Ramos (cell line): ENCODE results near the gene ST6GALNAC5.
"Not testable (repeated sequence)": the region's sequence is repeated elsewhere in the genome, so short reads cannot be mapped to it uniquely, and the experiment has no call there.

Source experiments
- in situ Hi-C: fragments of 300-500 bp; cut with MboI; formaldehyde crosslinking; loops from one replicate; pipeline ENCODE4 v1.14.3; 2022; ENCODE audit warnings: low sequenced_read_pairs; ENCODE audit not compliant: unreplicated experiment

Gene ST6GALNAC5

DNA sequence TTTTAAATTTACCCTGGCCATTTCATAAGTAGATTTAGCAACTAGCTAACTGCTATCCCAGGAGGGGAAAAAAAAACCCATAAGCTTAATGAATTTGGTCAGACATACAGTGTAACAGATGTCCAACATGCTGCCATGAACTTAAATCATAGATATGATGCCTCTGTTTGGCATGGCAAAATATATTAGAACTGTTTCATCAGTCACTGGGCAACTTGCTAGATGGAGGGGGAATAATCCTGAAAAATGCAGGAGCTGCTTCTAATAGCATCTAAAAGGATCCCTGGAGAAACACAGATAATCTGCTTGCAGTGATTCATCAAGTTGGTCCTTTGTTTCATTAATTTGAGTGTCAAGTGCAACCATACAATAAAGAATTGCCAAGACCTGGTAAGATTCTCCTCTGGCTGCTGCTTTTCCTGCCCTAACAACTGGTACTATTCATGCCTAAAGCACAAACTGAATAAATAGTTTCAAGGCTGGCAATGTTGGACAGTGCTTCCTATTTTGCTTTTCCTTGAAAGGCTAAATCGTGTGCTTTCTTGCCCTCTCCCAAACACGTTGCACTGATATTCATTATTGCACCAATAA is 1.5 kb upstream of the ST6GALNAC5 start:
- in situ Hi-C loops = no loop called here

DNA sequence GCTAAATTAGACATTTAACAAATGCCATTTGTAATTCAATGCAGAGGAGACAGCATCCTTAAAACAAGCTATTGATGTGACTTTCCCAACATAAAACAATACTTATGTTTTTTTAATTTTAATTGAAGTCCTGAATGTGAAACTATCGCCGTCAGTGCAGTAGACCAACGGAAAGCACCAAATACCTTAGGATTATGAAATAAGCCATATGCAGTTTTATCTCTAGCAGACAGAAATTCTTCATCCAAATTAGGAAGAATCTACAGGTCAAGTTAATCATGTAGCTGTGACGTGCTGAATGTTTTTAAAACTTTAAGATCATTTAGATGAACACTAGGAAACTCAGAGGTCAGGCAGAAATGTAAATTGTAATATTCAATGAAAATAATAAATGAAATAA is 714 bp upstream of the ST6GALNAC5 start:
- in situ Hi-C loops = no loop called here

DNA sequence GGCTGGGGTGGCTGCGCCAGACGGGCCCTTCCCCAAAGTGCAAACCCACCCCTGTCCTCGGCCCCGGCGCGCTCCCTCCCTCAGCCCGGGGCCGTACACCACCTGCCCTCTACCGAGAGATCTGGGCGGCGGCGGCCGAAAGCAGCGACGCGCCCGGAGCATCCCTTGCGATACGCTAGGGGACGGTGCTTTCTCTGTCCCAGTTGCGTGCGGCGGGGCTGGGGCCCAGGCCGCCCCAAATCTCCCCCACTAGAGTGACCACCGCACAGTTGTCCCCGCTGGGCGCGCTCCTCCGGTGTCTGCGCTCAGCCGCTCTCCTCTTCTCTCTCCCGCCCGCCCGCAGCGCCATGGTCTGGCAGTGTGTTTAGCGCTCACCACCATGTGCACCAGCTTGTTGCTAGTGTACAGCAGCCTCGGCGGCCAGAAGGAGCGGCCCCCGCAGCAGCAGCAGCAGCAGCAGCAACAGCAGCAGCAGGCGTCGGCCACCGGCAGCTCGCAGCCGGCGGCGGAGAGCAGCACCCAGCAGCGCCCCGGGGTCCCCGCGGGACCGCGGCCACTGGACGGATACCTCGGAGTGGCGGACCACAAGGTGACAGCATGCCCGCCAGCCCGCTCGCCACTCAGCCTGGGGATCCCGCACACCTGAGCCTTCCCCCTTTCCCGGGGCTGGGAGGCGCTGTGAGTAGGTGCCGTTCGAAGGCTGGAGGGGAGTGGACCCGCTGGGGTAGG is 1.0 kb downstream of the ST6GALNAC5 start:
- in situ Hi-C loops = no loop called here

- in situ Hi-C loops = no loop called here
These were observed 1.6 kb downstream of the ST6GALNAC5 start for GRCh38 chr1:76868916-76869315.

DNA sequence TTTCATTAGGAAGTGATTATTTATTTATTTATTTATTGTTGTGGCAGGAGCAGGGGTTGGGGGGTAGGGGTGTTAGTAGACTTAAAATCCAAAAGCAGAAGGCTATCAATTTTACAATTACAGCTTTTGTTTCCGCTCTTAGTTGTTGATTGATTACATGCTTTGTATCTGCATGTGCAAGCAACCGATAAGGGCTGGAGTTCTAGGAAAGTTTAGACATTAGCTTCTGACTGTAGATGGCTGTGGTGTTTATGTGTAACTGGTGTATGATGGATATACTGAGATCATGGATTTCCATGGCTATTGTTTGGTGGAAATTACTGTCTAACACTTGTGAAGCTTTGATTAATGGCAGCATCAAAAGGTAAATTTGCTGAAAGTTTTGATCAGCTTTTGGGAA is 2.8 kb downstream of the ST6GALNAC5 start:
- in situ Hi-C loops = no loop called here

- in situ Hi-C loops = no loop called here
These were observed 4.2 kb downstream of the ST6GALNAC5 start for GRCh38 chr1:76871355-76871974.

GRCh38 chr1:76872944-76873343 is 5.7 kb downstream of the ST6GALNAC5 start:
- in situ Hi-C loops = no loop called here

- in situ Hi-C loops = no loop called here
These were observed 9.5 kb downstream of the ST6GALNAC5 start for GRCh38 chr1:76876655-76877395.

DNA sequence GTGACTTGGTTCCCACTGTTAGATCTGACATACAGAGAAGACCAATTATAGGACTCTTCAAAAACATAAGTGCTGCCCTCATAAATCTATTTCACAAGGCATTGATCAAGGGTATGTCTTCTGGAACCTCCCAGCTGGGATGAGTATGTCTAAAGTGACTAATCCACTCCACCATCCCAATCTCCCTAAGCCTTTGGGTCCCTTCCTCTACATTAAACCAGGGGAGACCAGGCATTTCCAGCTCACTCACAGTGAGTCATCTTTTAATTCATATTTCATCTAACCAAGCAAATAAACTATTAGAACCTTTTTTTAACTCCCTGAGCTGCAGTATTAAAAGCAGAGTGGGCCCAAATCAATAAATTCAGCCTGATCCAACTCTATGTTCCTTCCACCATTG is 11.7 kb downstream of the ST6GALNAC5 start:
- in situ Hi-C loops = not testable (repeated sequence)

DNA sequence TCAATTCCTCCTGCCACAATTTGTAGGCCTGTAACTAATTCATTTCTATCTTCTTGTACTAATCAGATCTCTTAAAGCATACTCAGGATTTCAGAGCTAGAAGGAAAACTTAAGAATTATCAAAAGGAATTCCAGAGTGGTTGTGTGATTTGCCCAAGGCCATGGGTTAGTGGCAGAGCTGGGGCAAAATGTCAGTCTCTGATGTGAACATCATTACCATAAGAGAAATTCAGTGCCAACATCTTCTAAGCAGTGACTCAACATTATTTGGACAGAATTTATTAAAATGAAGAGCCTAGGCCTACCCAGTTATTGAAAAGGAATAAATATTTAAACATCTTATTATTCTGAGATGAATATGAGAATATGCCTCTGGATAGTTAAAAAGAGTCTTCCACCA is 14.5 kb downstream of the ST6GALNAC5 start:
- in situ Hi-C loops = no loop called here

DNA sequence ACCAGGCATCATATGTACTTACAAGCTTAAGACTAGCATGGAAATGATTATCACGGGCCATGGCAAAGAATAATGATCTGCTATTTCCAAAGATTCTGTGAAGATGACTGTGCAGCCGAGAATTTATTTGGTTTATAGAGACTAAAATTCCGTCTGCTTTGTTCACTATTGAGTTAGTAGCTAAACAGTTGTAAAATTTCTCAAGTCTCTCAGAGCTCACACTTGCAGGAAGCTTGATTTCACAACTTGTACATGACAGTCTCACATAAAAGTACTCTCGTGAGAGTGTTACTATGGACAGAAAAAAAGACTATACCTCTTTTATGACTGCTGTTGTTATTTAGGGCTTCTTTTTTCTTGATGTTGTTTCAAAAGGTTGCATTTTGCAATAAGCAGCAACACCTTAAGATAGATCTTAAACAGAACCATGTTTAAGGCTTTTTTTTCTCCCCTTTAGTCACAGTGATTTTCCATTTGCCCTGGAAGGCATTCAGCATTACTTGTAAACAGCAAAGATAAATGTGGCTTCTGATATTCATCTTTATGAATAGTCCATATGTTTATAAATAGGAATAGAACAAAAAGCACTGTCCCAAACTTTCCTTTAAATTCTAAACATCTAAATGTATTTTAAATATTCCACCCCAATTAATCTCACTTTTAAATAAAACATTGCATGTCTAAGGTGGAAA is 24.8 kb downstream of the ST6GALNAC5 start:
- in situ Hi-C loops = no loop called here

DNA sequence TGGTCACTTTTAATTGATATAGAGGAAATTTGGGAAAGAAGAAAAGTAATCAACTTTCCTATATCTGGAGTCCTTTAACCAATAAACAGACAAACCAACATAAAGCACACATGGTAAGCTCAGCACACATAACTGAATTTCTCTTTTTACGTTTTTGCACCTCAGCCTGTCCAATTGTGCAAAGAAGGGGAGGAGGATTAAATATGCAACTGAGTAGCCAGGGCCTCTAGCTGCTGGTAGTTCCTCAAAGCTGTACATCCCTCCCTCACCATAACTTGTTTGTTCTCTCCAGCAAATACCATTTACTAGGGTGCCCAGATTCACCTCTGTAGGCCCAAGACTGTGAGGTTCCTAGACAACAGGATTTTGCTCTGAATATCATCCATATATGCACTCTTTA is 25.4 kb downstream of the ST6GALNAC5 start:
- in situ Hi-C loops = no loop called here

GRCh38 chr1:76901158-76901767 is 34.0 kb downstream of the ST6GALNAC5 start:
- in situ Hi-C loops = no loop called here

DNA sequence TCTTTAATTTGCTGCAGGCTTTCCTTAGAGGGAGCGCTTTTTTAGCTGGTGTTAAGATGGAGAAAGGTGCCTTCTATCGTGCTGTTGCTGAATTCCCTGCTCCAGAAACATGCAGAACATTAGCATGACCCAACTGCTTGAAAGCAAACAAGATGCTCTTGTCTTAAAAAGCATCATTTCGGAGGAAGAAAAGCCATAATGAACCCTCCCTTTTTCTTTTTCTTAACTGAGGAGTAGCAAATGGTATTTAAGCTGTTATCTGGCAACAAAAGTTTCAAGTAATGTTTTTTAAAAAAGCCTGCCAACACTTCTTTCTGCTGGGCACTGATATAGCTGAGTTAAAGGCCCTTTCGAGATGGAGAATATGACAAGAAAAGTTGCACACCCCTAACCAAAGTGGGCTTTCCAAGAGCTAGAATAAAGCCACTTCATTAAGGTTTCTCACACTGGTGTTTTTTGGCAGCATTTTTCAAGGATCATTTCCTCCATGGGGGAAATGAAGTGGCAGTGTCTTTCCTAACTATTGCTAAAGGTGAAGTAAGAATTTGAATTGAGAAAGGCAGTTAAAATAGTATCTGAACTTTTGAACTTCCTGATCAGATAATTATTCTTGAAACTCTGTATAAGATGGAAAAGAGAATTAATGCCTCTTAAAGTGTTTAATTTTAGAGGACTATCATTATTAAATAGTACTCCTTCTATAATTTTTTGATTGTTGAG is 38.8 kb downstream of the ST6GALNAC5 start:
- in situ Hi-C loops = no loop called here

GRCh38 chr1:76909311-76909710 is 42.0 kb downstream of the ST6GALNAC5 start:
- in situ Hi-C loops = no loop called here

DNA sequence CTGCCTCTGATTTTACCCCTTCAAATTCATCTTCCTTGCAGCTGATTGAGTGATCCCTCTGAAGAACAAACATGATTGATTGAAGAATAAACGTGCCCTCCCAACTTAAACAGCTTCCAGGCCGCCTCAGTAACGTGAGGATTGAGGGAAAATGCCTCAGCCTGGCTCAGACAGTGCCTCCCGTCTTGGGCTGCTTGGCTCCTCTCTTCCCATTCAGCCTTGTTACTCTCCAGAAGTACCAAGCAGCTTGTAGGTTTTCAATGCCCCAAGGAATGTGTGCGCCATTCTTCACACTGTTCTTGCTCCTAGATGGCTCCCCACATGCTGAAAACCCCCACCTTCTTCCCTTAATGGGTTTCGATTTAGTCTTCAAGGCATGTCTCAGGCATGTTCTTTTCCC is 51.8 kb downstream of the ST6GALNAC5 start:
- in situ Hi-C loops = no loop called here

- in situ Hi-C loops = no loop called here
These were observed 54.3 kb downstream of the ST6GALNAC5 start for GRCh38 chr1:76921590-76921989.

GRCh38 chr1:76925825-76926224 is 58.5 kb downstream of the ST6GALNAC5 start:
- in situ Hi-C loops = no loop called here

DNA sequence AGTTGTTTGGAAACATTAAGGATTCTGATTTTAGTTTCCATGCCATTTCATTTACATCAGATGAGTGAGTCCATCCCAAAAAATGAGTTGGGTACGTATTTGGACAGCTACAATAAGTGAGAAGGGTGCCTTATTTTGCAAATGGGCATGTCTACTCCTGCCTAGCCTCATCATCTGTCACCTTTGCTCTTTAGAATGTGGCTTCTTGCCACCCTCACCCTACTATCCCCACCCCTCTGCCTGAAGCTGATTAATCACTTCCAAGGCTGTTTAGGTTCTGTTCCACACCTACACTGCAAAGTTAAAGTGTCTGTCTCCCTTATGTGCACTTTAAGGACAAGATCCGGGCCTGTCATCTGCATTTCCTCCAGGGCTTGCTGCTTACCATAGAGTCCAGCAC is 61.2 kb downstream of the ST6GALNAC5 start:
- in situ Hi-C loops = no loop called here
